Esophagus muscularis mucosa (tissue), 4 donors: Measurements from ENCODE around the gene SIX5. TPM values are rescaled to one million over a fixed set of nuclear protein-coding genes. Genes with fewer than 3 reads are reported as not detected.

Experiments used
- DNase-seq: peaks from one replicate; pipeline ENCODE4 v3.0.0-alpha.2; 2017; ENCODE audit errors: extremely low spot score
- H3K27ac ChIP-seq, 4 donors: fragments of 200-600 bp; sonication (generic); replicated peaks in 1 of 4; 1 replicate in 3 of 4; 2 replicates in 1 of 4; pipeline ENCODE4 v1.5.1; 2016 to 2019; ENCODE audit warnings: mild to moderate bottlenecking in 1 of 4
- H3K27me3 ChIP-seq, 4 donors: fragments of 200-600 bp; sonication (generic); one replicate each; pipeline versions ENCODE4 v1.5.1 to v1.6.0; 2016 to 2019
- H3K36me3 ChIP-seq, 4 donors: fragments of 200-600 bp; sonication (generic); one replicate each; pipeline ENCODE4 v1.5.1; 2016 to 2019
- H3K4me1 ChIP-seq, 4 donors: fragments of 200-600 bp; sonication (generic); one replicate each; pipeline ENCODE4 v1.5.1; 2016 to 2019
- H3K4me3 ChIP-seq, 4 donors: fragments of 200-600 bp; sonication (generic); 1 replicate in 2 of 4; 2 replicates in 2 of 4; pipeline ENCODE4 v1.5.1; 2016 to 2019; ENCODE audit warnings: mild to moderate bottlenecking in 4 of 4, moderate library complexity in 1 of 4
- H3K9me3 ChIP-seq, 4 donors: fragments of 200-600 bp; sonication (generic); 1 replicate in 3 of 4; 2 replicates in 1 of 4; pipeline ENCODE4 v1.5.1; 2016 to 2019
- EP300 ChIP-seq: sonication (generic); formaldehyde crosslinking; IDR thresholded peaks from one replicate; pipeline ENCODE4 v1.6.1; 2017; ENCODE audit warnings: antibody characterized with exemption
- POLR2A ChIP-seq: fragments of 450-650 bp; IDR thresholded peaks from one replicate; pipeline ENCODE4 v1.6.1; 2017; ENCODE audit warnings: antibody characterized with exemption, moderate library complexity, mild to moderate bottlenecking, low read depth
- POLR2AphosphoS5 ChIP-seq, 2 donors: sonication (generic); formaldehyde crosslinking; IDR thresholded peaks; one replicate each; pipeline ENCODE4 v1.6.1; 2017; ENCODE audit warnings: antibody characterized with exemption in 2 of 2
- WGBS: methylation state at CpG from one replicate; pipeline ENCODE4 v1.1.5; 2018; 5-methylcytosine and 5-hydroxymethylcytosine counted together
- intact Hi-C: fragments of 100-400 bp; cut with DNase I; formaldehyde crosslinking; loops from one replicate; pipeline ENCODE4 v1.15.1; 2023
- total RNA-seq, 4 donors: library from RNA; depleted of rRNA; stranded (reverse); fragments of >200 nt; gene quantifications; one replicate each; pipeline versions ENCODE4 v1.1.0 to v1.2.1, GENCODE V29; 2016
- TF ChIP-seq, protein P1 (sequence below), 3 experiments: fragments of 200-600 bp in 2 of 3; fragments of 450-650 bp in 1 of 3; sonication (generic) in 2 of 3; IDR thresholded peaks; one replicate each; pipeline ENCODE4 v1.5.1; 2017 to 2019; ENCODE audit warnings: antibody characterized with exemption in 3 of 3, mild to moderate bottlenecking in 2 of 3, moderate library complexity in 1 of 3

The SIX5 gene
- total RNA-seq, 4 donors from 2014 or later = 18.2 to 39.9 (median 28.8) TPM

DNA sequence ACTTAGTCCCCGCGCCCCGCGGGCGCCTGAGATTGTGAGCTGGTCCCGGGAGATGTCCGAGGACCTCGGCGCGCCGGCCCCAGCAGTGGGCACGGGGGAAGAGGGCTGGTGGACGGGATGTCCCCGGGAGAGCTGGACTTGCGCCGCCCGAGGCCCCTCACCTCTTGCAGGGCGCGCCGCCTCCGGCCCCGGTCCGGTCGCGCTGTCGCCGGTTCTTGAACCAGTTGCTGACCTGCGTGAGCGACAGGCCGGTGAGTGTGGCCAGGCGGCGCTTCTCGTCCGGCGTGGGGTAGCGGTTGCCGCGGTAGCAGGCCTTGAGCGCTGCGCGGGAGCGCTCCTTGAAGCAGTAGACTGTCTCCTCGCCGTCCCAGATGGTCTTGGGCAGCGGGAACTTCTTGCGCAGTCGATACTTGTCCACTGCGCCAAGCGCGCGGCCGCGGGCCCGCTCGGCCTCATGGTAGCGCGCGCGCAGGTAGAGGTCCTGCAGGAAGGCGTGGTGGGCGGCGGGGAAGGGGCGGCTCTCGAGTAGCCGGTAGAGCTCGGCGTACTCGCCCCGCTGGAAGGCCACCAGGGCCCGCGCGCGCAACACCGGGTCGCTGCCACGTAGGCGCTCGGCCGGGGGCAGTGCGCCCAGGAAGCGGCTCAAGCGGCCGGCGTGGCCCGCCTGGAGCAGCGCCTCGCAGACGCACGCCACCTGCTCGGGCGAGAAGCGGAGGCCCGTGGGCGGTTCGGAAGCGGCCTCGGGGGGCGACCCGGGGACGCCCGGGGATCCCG lies 984 bp downstream of the SIX5 start:
- peaks cover 48 to 85% (median 76%) of the 10 kb centered on the region in 4 donors for H3K4me1 ChIP-seq
- TF ChIP-seq EP300 = no peak
- no peak for TF ChIP-seq POLR2A
- TF ChIP-seq, protein P1, sequence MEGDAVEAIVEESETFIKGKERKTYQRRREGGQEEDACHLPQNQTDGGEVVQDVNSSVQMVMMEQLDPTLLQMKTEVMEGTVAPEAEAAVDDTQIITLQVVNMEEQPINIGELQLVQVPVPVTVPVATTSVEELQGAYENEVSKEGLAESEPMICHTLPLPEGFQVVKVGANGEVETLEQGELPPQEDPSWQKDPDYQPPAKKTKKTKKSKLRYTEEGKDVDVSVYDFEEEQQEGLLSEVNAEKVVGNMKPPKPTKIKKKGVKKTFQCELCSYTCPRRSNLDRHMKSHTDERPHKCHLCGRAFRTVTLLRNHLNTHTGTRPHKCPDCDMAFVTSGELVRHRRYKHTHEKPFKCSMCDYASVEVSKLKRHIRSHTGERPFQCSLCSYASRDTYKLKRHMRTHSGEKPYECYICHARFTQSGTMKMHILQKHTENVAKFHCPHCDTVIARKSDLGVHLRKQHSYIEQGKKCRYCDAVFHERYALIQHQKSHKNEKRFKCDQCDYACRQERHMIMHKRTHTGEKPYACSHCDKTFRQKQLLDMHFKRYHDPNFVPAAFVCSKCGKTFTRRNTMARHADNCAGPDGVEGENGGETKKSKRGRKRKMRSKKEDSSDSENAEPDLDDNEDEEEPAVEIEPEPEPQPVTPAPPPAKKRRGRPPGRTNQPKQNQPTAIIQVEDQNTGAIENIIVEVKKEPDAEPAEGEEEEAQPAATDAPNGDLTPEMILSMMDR (IDR thresholded peaks at IDR 0.05) = peak in 1 of 3 experiments; percentile 4
- TF ChIP-seq POLR2AphosphoS5 (IDR thresholded peaks at IDR 0.05) = peak; percentile 63 to 74
- H3K4me3 ChIP-seq = peak overlapping the region; percentile 87 to 98 (median 92)
- no peaks in the 10 kb centered on the region for H3K27me3 ChIP-seq
- intact Hi-C loops = loop anchor here (2.0 kb wide), 2 partner anchors 49 to 75 kb away; partner anchors contain the start of gene QPCTL
- H3K9me3 ChIP-seq = no peaks in the 10 kb centered on the region
- 3% methylated on average over 8 of the region's 102 CpGs for WGBS
- no peak for DNase-seq
- peak overlapping the region; percentile 91 to 98 (median 97) for H3K27ac ChIP-seq
- H3K36me3 ChIP-seq = peaks cover 0 to 22% (median 11%) of the 10 kb centered on the region in 4 donors

DNA sequence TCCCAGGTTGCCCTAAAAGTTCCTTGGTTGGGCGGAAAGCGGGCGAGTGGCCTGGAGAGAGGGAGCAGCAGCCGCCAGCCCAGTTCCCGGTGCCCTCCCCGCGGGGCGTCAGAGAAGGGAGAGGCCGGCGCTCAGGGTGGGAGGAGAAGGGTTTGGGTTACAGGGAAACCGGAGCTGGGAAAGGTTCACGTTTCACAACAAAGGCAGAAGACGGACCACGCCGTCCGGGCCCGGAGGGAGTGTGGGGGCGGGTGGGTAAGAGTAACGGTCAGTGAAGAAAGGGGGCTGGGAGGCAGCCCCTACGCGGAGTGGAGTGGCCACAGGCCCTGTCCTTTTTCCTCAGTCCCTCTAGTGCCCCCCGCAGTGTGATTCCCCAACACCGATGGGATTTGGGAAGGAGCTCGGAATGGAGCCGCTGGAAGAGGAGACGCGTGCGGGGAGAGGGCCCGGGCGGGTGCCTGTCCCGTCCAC lies 1.6 kb downstream of the SIX5 start:
- H3K4me3 ChIP-seq = peak overlapping the region; percentile 87 to 98 (median 92)
- H3K4me1 ChIP-seq = peaks cover 48 to 84% (median 75%) of the 10 kb centered on the region in 4 donors
- DNase-seq = no peak
- intact Hi-C loops = loop anchor here (2.0 kb wide), 2 partner anchors 49 to 75 kb away; partner anchors contain the start of gene QPCTL
- peaks cover 0 to 16% (median 8%) of the 10 kb centered on the region in 4 donors for H3K36me3 ChIP-seq
- no peaks in the 10 kb centered on the region for H3K9me3 ChIP-seq
- peak overlapping the region; percentile 91 to 98 (median 97) for H3K27ac ChIP-seq
- no peaks in the 10 kb centered on the region for H3K27me3 ChIP-seq
- TF ChIP-seq POLR2AphosphoS5 (IDR thresholded peaks at IDR 0.05) (peak; percentile 84 to 95), POLR2A (peak; percentile 66), EP300 (no peak)
- TF ChIP-seq, protein P1 (IDR thresholded peaks at IDR 0.05) = no peak
- WGBS = 5% methylated on average over 18 of the region's 31 CpGs

DNA sequence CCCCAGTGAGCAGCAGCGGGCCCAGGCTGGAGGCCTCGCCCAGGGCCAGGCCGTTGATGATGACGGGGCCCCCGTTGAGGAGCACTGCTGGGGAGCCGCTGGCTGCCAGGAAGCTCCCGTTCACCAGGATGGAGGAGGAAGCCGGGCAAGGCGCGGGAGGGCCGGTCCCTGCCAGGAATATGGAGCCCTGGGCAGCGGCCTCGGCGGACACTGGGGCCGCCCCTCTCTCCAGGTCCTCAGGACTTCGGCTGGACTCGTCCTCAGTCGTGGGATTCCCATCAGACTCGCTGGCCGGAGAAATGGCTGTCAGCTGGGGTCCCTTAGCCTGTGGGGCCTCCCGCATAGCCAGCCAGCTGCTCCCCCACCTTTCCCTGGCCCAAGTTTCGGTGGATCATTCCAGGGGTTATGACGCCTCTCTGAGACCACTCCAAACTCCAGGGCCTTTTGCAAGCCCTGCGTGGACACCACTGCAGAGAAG lies 2.1 kb downstream of the SIX5 start:
- WGBS = 34% methylated on average over 3 of the region's 24 CpGs
- H3K27ac ChIP-seq = peak overlapping the region; percentile 91 to 98 (median 97)
- no peak for DNase-seq
- intact Hi-C loops = loop anchor here (2.0 kb wide), 2 partner anchors 48 to 74 kb away; partner anchors contain the start of gene QPCTL
- no peaks in the 10 kb centered on the region for H3K27me3 ChIP-seq
- peaks cover 48 to 79% (median 70%) of the 10 kb centered on the region in 4 donors for H3K4me1 ChIP-seq
- no peak for TF ChIP-seq POLR2A
- no peak for TF ChIP-seq EP300
- TF ChIP-seq, protein P1 (IDR thresholded peaks at IDR 0.05) = no peak
- TF ChIP-seq POLR2AphosphoS5 (IDR thresholded peaks at IDR 0.05) = no peak
- H3K9me3 ChIP-seq = no peaks in the 10 kb centered on the region
- H3K36me3 ChIP-seq = peaks cover 0 to 13% (median 5%) of the 10 kb centered on the region in 4 donors
- peak overlapping the region; percentile 87 to 98 (median 92) for H3K4me3 ChIP-seq

DNA sequence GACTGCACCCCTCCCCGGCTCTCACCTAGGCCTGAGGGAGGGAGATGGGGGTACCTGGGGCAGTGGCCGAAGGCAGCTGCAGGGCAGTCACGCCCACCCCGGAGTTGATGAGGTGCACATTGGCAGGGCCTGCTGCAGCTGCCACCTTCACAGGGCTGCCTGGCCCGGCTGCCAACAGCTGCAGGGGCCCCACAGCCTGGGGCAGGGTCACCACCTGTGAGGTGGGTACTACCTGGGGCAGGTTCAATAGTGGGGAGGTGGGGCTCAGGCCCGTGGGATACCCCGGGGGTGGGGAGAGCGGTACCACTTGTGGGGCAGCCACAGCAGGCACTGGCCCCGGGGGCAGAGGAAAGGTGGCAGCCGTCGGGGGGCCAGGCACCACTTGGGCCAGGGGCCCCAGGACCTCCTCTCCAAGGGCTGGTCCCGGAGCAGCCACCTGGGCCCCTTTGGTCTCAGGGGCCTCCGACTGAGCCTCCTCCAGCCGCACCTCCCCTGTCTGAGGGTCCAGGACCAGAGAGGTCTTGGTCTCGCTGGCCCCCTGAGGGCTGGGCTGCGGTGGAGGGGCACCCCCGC lies 2.7 kb downstream of the SIX5 start:
- no peaks in the 10 kb centered on the region for H3K9me3 ChIP-seq
- peaks cover 0 to 10% (median 3%) of the 10 kb centered on the region in 4 donors for H3K36me3 ChIP-seq
- H3K4me1 ChIP-seq = peaks cover 45 to 74% (median 66%) of the 10 kb centered on the region in 4 donors
- intact Hi-C loops = loop anchor here (2.0 kb wide), 2 partner anchors 48 to 74 kb away; partner anchors contain the start of gene QPCTL
- H3K27me3 ChIP-seq = no peaks in the 10 kb centered on the region
- H3K4me3 ChIP-seq = peak overlapping the region; percentile 87 to 98 (median 92)
- WGBS = 60% methylated on average over 1 of the region's 17 CpGs
- peak overlapping the region; percentile 91 to 98 (median 97) for H3K27ac ChIP-seq
- no peak for DNase-seq
- TF ChIP-seq, protein P1 (IDR thresholded peaks at IDR 0.05) = no peak
- TF ChIP-seq POLR2AphosphoS5 (IDR thresholded peaks at IDR 0.05) (no peak), POLR2A (no peak), EP300 (no peak)
